Measurements from ENCODE around the gene NAGPA. TPM values are rescaled to one million over a fixed set of nuclear protein-coding genes. Genes with fewer than 3 reads are reported as not detected.

The NAGPA gene
- polyA plus RNA-seq, 1 donor (not counting 4 experiments of a cell fraction or from before 2014, with no cell fraction given): 5.0 TPM

DNA sequence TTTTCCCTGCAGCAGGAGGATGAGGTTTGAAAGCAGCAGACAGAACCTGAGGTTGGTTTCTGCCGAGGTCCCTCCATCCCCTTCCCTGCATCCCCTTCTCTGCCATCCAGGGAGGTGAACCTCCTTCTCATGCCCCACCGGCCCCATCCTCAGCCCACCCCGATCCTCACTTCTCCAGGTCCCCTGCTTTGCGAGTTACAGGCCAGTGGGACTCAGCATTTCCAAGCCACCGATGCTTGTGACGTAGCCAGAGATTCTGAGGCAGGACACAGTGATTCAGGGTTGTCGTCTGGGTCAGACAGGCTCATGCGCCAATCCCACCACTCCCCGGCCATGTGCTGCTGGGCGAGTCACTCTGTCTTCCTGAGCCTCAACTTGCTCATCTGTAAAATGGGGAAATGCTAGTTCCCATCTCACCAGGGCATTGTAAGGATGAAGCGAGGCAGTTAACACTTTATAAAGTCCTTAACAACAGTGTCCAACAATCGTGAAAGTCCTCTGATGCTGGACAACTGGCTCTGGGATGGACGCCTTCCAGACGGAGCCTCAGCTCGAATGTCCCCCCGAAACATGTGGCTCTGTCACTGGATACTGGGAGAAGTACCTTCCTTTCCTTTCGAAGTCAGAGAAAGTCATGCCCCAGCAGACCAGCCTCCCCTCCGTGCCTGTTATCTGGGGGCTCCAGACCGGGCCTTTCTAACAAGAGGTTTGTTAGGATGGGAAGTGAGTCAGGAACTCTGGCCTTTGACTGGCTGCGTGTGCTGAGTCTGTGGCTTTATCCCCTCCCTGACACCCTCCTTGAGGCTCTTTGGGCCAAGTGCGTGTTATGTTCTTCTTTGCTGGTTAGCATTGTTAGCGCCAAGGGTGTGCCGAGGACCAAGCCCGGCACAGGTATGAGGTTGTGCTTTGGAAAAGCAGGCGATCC, 53.7 kb downstream of the NAGPA start:
- no peak overlapping the region for H2AFZ ChIP-seq (ENCODE audit: control insufficient read depth, low read length)
- no peaks in the 10 kb centered on the region for H3K36me3 ChIP-seq (ENCODE audit: control insufficient read depth in 2 of 2, extremely low read depth in 1 of 2, insufficient read depth in 2 of 2, low read length in 2 of 2)
- DNase-seq (ENCODE audit: low read depth, low spot score): no peak
- no peak overlapping the region for H3K4me2 ChIP-seq (ENCODE audit: control insufficient read depth, extremely low read depth, insufficient read depth, low read depth, low read length)
- H3K9me1 ChIP-seq (ENCODE audit: control insufficient read depth, extremely low read depth, insufficient read depth, low read length): no peaks in the 10 kb centered on the region
- FAIRE-seq: no peak
- dilution Hi-C loops (cut with MboI; ENCODE audit: extremely low pct_ligation_motif_present, low sequenced_read_pairs): no loop called here
- no peaks in the 10 kb centered on the region for H3K9me3 ChIP-seq (ENCODE audit: control insufficient read depth, low read depth, low read length)
- H3K79me2 ChIP-seq (ENCODE audit: control insufficient read depth, insufficient read depth, low read length): no peaks in the 10 kb centered on the region
- H3K27me3 ChIP-seq (ENCODE audit: control insufficient read depth, extremely low read depth, insufficient read depth, low read length): no peaks in the 10 kb centered on the region
- H4K20me1 ChIP-seq (ENCODE audit: control insufficient read depth, extremely low read depth, insufficient read depth, low read length): no peaks in the 10 kb centered on the region
- no peak overlapping the region for H3K4me3 ChIP-seq (ENCODE audit: control insufficient read depth in 2 of 3, extremely low read depth in 1 of 3, insufficient read depth in 2 of 3, low read depth in 1 of 3, low read length in 3 of 3)
- H3K4me1 ChIP-seq (ENCODE audit: control insufficient read depth, extremely low read depth, insufficient read depth, low read length): no peaks in the 10 kb centered on the region
- H3K27ac ChIP-seq (ENCODE audit: control insufficient read depth, insufficient read depth, low read length): no peak overlapping the region
- no peak overlapping the region for H3K9ac ChIP-seq (ENCODE audit: control insufficient read depth, extremely low read depth, insufficient read depth, low read length)
- TF ChIP-seq, protein P1, sequence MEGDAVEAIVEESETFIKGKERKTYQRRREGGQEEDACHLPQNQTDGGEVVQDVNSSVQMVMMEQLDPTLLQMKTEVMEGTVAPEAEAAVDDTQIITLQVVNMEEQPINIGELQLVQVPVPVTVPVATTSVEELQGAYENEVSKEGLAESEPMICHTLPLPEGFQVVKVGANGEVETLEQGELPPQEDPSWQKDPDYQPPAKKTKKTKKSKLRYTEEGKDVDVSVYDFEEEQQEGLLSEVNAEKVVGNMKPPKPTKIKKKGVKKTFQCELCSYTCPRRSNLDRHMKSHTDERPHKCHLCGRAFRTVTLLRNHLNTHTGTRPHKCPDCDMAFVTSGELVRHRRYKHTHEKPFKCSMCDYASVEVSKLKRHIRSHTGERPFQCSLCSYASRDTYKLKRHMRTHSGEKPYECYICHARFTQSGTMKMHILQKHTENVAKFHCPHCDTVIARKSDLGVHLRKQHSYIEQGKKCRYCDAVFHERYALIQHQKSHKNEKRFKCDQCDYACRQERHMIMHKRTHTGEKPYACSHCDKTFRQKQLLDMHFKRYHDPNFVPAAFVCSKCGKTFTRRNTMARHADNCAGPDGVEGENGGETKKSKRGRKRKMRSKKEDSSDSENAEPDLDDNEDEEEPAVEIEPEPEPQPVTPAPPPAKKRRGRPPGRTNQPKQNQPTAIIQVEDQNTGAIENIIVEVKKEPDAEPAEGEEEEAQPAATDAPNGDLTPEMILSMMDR (optimal IDR thresholded peaks at IDR 0.05 in 1 of 3, IDR thresholded peaks at IDR 0.05 in 1 of 3, conservative IDR thresholded peaks at IDR 0.05 in 1 of 3; ENCODE audit: extremely low read depth in 1 of 3, insufficient read depth in 2 of 3, low read length in 3 of 3): no peak
- no peak for TF ChIP-seq EZH2 (IDR thresholded peaks at IDR 0.05; ENCODE audit: low read length)

DNA sequence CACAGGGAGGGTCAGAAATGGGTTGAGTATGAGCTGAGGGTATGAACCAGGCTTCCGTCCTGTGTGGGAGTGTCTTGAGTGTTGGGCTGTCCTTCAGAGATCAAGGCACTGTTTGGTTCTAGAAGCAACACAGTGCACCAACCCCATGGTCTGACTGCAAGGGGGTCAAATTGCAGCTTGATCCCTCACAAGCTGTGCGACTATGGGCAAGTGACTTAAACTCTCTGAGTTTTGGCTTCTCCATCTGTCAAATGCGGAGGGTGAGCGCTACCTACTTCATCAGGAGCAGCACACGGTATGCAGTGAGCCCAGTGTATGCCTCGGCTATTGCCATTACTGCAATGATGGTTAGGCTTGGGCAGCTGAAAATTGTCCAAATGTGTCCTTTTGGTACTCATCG, 54.6 kb downstream of the NAGPA start:
- DNase-seq (ENCODE audit: low read depth, low spot score) (no peak), FAIRE-seq (no peak)
- Histone ChIP-seq H3K9ac (ENCODE audit: control insufficient read depth, extremely low read depth, insufficient read depth, low read length) (no peak overlapping the region), H3K27me3 (ENCODE audit: control insufficient read depth, extremely low read depth, insufficient read depth, low read length) (no peaks in the 10 kb centered on the region), H3K4me1 (ENCODE audit: control insufficient read depth, extremely low read depth, insufficient read depth, low read length) (no peaks in the 10 kb centered on the region), H3K4me2 (ENCODE audit: control insufficient read depth, extremely low read depth, insufficient read depth, low read depth, low read length) (no peak overlapping the region), H3K27ac (ENCODE audit: control insufficient read depth, insufficient read depth, low read length) (no peak overlapping the region), H3K9me3 (ENCODE audit: control insufficient read depth, low read depth, low read length) (no peaks in the 10 kb centered on the region), H3K9me1 (ENCODE audit: control insufficient read depth, extremely low read depth, insufficient read depth, low read length) (no peaks in the 10 kb centered on the region), H4K20me1 (ENCODE audit: control insufficient read depth, extremely low read depth, insufficient read depth, low read length) (no peaks in the 10 kb centered on the region), H2AFZ (ENCODE audit: control insufficient read depth, low read length) (no peak overlapping the region), H3K79me2 (ENCODE audit: control insufficient read depth, insufficient read depth, low read length) (no peaks in the 10 kb centered on the region), H3K36me3 (ENCODE audit: control insufficient read depth in 2 of 2, extremely low read depth in 1 of 2, insufficient read depth in 2 of 2, low read length in 2 of 2) (no peaks in the 10 kb centered on the region), H3K4me3 (ENCODE audit: control insufficient read depth in 2 of 3, extremely low read depth in 1 of 3, insufficient read depth in 2 of 3, low read depth in 1 of 3, low read length in 3 of 3) (no peak overlapping the region)
- dilution Hi-C loops (cut with MboI; ENCODE audit: extremely low pct_ligation_motif_present, low sequenced_read_pairs): no loop called here
- TF ChIP-seq EZH2 (IDR thresholded peaks at IDR 0.05; ENCODE audit: low read length): no peak
- TF ChIP-seq, protein P1 (optimal IDR thresholded peaks at IDR 0.05 in 1 of 3, IDR thresholded peaks at IDR 0.05 in 1 of 3, conservative IDR thresholded peaks at IDR 0.05 in 1 of 3; ENCODE audit: extremely low read depth in 1 of 3, insufficient read depth in 2 of 3, low read length in 3 of 3): no peak

Measured in keratinocyte (primary cell).